Measurements from ENCODE around the gene CCDC83.

DNA sequence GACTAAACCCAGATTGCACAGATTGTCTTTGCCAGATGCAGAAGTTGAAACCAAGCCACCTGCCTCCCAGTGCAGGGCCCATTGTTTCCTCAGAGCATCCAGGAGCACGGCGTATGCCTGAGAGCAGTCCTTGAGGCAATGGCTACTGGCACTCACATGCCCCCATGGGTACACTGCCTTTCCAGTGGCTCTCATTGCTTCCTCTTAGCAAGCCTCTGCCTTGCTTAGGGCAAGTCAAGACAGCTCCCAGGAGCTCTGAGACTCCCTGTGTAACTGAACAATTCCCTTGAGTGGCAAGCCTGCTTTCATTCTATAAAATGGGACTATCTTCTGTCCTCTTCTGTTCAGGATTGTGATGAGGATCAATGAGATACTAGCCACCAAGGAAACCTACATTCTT, 48.3 kb upstream of the CCDC83 start:
- TF ChIP-seq, protein P1, sequence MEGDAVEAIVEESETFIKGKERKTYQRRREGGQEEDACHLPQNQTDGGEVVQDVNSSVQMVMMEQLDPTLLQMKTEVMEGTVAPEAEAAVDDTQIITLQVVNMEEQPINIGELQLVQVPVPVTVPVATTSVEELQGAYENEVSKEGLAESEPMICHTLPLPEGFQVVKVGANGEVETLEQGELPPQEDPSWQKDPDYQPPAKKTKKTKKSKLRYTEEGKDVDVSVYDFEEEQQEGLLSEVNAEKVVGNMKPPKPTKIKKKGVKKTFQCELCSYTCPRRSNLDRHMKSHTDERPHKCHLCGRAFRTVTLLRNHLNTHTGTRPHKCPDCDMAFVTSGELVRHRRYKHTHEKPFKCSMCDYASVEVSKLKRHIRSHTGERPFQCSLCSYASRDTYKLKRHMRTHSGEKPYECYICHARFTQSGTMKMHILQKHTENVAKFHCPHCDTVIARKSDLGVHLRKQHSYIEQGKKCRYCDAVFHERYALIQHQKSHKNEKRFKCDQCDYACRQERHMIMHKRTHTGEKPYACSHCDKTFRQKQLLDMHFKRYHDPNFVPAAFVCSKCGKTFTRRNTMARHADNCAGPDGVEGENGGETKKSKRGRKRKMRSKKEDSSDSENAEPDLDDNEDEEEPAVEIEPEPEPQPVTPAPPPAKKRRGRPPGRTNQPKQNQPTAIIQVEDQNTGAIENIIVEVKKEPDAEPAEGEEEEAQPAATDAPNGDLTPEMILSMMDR (IDR thresholded peaks at IDR 0.05) = no peak
- TF ChIP-seq EZH2 (IDR thresholded peaks at IDR 0.05) = no peak
- TF ChIP-seq EZH2phosphoT487 (IDR thresholded peaks at IDR 0.05) = no peak

Data from neural progenitor cell (in vitro differentiated cells).